Mesenchymal stem cell (in vitro differentiated cells and primary cell): Measurements from ENCODE around the gene UBE2E1.
A peak's percentile ranks its signal among the peaks of the same experiment; 100 is the strongest.

Experiments
- DNase-seq: peaks from one replicate; pipeline ENCODE4 v3.0.0-alpha.2; 2013
- H2AFZ ChIP-seq: one replicate; pipeline ENCODE4 v1.6.1; 2013; ENCODE audit warnings: low read depth, mild to moderate bottlenecking, control low read depth, inconsistent platforms, low read length, moderate library complexity
- H2AK5ac ChIP-seq: 2 replicates; pipeline ENCODE4 v1.6.1; 2013; ENCODE audit warnings: low read length, moderate library complexity, mild to moderate bottlenecking, inconsistent platforms; ENCODE audit not compliant: severe bottlenecking
- H2BK120ac ChIP-seq: one replicate; pipeline ENCODE4 v1.6.1; 2013; ENCODE audit warnings: low read depth, mild to moderate bottlenecking, inconsistent platforms, low read length, moderate library complexity
- H2BK12ac ChIP-seq, 2 experiments: one replicate each; pipeline ENCODE4 v1.6.1; 2013; ENCODE audit warnings: inconsistent platforms in 2 of 2, low read length in 2 of 2, mild to moderate bottlenecking in 2 of 2, moderate library complexity in 2 of 2, control low read depth in 1 of 2
- H2BK15ac ChIP-seq: one replicate; pipeline ENCODE4 v1.6.1; 2013; ENCODE audit warnings: mild to moderate bottlenecking, low read depth, inconsistent platforms; ENCODE audit not compliant: poor library complexity, severe bottlenecking
- H2BK5ac ChIP-seq: 2 replicates; pipeline ENCODE4 v1.6.1; 2013; ENCODE audit warnings: low read depth, mild to moderate bottlenecking, low read length, control low read depth, inconsistent platforms; ENCODE audit not compliant: poor library complexity, severe bottlenecking
- H3K14ac ChIP-seq, 2 experiments: one replicate each; pipeline ENCODE4 v1.6.1; 2013; ENCODE audit warnings: inconsistent platforms in 2 of 2, low read length in 2 of 2, control low read depth in 1 of 2, mild to moderate bottlenecking in 1 of 2, moderate library complexity in 1 of 2
- H3K18ac ChIP-seq, 2 experiments: one replicate each; pipeline ENCODE4 v1.6.1; 2013; ENCODE audit warnings: inconsistent platforms in 2 of 2, low read length in 2 of 2, control low read depth in 1 of 2, low read depth in 1 of 2, mild to moderate bottlenecking in 1 of 2
- H3K23ac ChIP-seq, 2 experiments: one replicate each; pipeline ENCODE4 v1.6.1; 2013; ENCODE audit warnings: inconsistent platforms in 2 of 2, low read length in 2 of 2, mild to moderate bottlenecking in 2 of 2, moderate library complexity in 2 of 2, control low read depth in 1 of 2
- H3K27ac ChIP-seq: 2 replicates; pipeline ENCODE4 v1.5.1; 2013; ENCODE audit warnings: mild to moderate bottlenecking, moderate library complexity, low read length, control low read depth, inconsistent platforms; ENCODE audit not compliant: poor library complexity, severe bottlenecking
- H3K27me3 ChIP-seq, 2 experiments: 2 replicates each; pipeline versions ENCODE4 v1.6.1 to v1.7.0; 2013; ENCODE audit warnings: low read length in 2 of 2, mild to moderate bottlenecking in 2 of 2, moderate library complexity in 2 of 2, control low read depth in 1 of 2, inconsistent platforms in 1 of 2; ENCODE audit not compliant: control insufficient read depth in 1 of 2, insufficient read depth in 1 of 2
- H3K36me3 ChIP-seq, 2 experiments: 2 replicates each; pipeline versions ENCODE4 v1.6.1 to v1.7.0; 2013; ENCODE audit warnings: low read length in 2 of 2, control low read depth in 1 of 2, inconsistent platforms in 1 of 2, low read depth in 1 of 2, mild to moderate bottlenecking in 1 of 2; ENCODE audit not compliant: insufficient read depth in 2 of 2, control insufficient read depth in 1 of 2
- H3K4ac ChIP-seq, 2 experiments: one replicate each; pipeline ENCODE4 v1.6.1; 2013; ENCODE audit warnings: inconsistent platforms in 2 of 2, low read length in 2 of 2, mild to moderate bottlenecking in 2 of 2, moderate library complexity in 2 of 2, control low read depth in 1 of 2, low read depth in 1 of 2
- H3K4me1 ChIP-seq: 2 replicates; pipeline ENCODE4 v1.6.1; 2013; ENCODE audit warnings: low read depth, low read length, control low read depth; ENCODE audit not compliant: control insufficient read depth, insufficient read depth
- H3K4me2 ChIP-seq: 2 replicates; pipeline ENCODE4 v1.6.1; 2013; ENCODE audit warnings: low read length, mild to moderate bottlenecking, inconsistent platforms; ENCODE audit not compliant: poor library complexity, severe bottlenecking
- H3K4me3 ChIP-seq, 2 experiments: 2 replicates each; pipeline versions ENCODE4 v1.5.1 to v1.7.0; 2013; ENCODE audit warnings: low read length in 2 of 2, mild to moderate bottlenecking in 2 of 2, control low read depth in 1 of 2, low read depth in 1 of 2; ENCODE audit not compliant: insufficient read depth in 1 of 2
- H3K79me1 ChIP-seq: replicated peaks from 2 replicates; pipeline ENCODE4 v1.6.1; 2013; ENCODE audit warnings: mild to moderate bottlenecking, control low read depth, low read length, inconsistent platforms; ENCODE audit not compliant: poor library complexity, severe bottlenecking
- H3K9ac ChIP-seq: 2 replicates; pipeline ENCODE4 v1.7.0; 2013; ENCODE audit warnings: mild to moderate bottlenecking, low read length, moderate library complexity
- H3K9me3 ChIP-seq: 2 replicates; pipeline ENCODE4 v1.7.0; 2013; ENCODE audit warnings: mild to moderate bottlenecking, low read length; ENCODE audit not compliant: control insufficient read depth
- H4K8ac ChIP-seq: one replicate; pipeline ENCODE4 v1.6.1; 2013; ENCODE audit warnings: inconsistent platforms, mild to moderate bottlenecking, low read length, moderate library complexity
- H4K91ac ChIP-seq: one replicate; pipeline ENCODE4 v1.6.1; 2013; ENCODE audit warnings: mild to moderate bottlenecking, low read length, inconsistent platforms
- WGBS: methylation state at CpG from one replicate; pipeline ENCODE4 v1.1.7; 2013; ENCODE audit warnings: mixed read lengths; 5-methylcytosine and 5-hydroxymethylcytosine counted together

Gene UBE2E1

GRCh38 chr3:23934253-23934652 is 128.5 kb downstream of the UBE2E1 start:
- no peaks in the 10 kb centered on the region for H3K36me3 ChIP-seq
- no peak overlapping the region for H4K91ac ChIP-seq
- H3K18ac ChIP-seq, result no peak overlapping the region
- peak overlapping the region; percentile 28 for H3K9ac ChIP-seq
- H3K23ac ChIP-seq, result no peak overlapping the region
- no peak overlapping the region for H3K4me2 ChIP-seq
- DNase-seq, result no peak
- no peak overlapping the region for H2AFZ ChIP-seq
- no peak overlapping the region for H2BK5ac ChIP-seq
- no peak overlapping the region for H2AK5ac ChIP-seq
- no peaks in the 10 kb centered on the region for H3K9me3 ChIP-seq
- no peak overlapping the region for H2BK12ac ChIP-seq
- peaks cover 0 to 8% of the 10 kb centered on the region in 2 experiments for H3K27me3 ChIP-seq
- H3K79me1 ChIP-seq, result no peaks in the 10 kb centered on the region
- no peak overlapping the region for H3K27ac ChIP-seq
- H3K4ac ChIP-seq, result no peak overlapping the region
- H4K8ac ChIP-seq, result no peak overlapping the region
- 67% methylated on average over 4 of the region's 4 CpGs for WGBS
- H2BK15ac ChIP-seq, result no peak overlapping the region
- H3K4me1 ChIP-seq, result no peaks in the 10 kb centered on the region
- H3K14ac ChIP-seq, result no peak overlapping the region
- no peak overlapping the region for H3K4me3 ChIP-seq
- no peak overlapping the region for H2BK120ac ChIP-seq

- H2BK120ac ChIP-seq, result no peak overlapping the region
- no peak overlapping the region for H2BK12ac ChIP-seq
- peaks cover 0 to 4% of the 10 kb centered on the region in 2 experiments for H3K27me3 ChIP-seq
- no peaks in the 10 kb centered on the region for H3K79me1 ChIP-seq
- no peak overlapping the region for H4K91ac ChIP-seq
- H3K4me2 ChIP-seq, result no peak overlapping the region
- no peak overlapping the region for H3K4me3 ChIP-seq
- no peak overlapping the region for H4K8ac ChIP-seq
- H3K23ac ChIP-seq, result no peak overlapping the region
- no peaks in the 10 kb centered on the region for H3K9me3 ChIP-seq
- no peak overlapping the region for H2BK15ac ChIP-seq
- H3K14ac ChIP-seq, result no peak overlapping the region
- no peaks in the 10 kb centered on the region for H3K4me1 ChIP-seq
- no peaks in the 10 kb centered on the region for H3K36me3 ChIP-seq
- no peak overlapping the region for H3K9ac ChIP-seq
- H3K4ac ChIP-seq, result no peak overlapping the region
- H2AFZ ChIP-seq, result no peak overlapping the region
- no peak for DNase-seq
- no peak overlapping the region for H3K27ac ChIP-seq
- no CpG with 5 or more reads among the region's 1 CpG for WGBS
- H2AK5ac ChIP-seq, result no peak overlapping the region
- no peak overlapping the region for H2BK5ac ChIP-seq
- H3K18ac ChIP-seq, result no peak overlapping the region
Observed at GRCh38 chr3:23937296-23937695, 131.5 kb downstream of the UBE2E1 start.

GRCh38 chr3:23938688-23939087 is 132.9 kb downstream of the UBE2E1 start:
- Histone ChIP-seq H2AK5ac (no peak overlapping the region), H2BK5ac (no peak overlapping the region), H3K27me3 (no peaks in the 10 kb centered on the region), H2AFZ (no peak overlapping the region), H2BK15ac (no peak overlapping the region), H3K4ac (no peak overlapping the region), H3K79me1 (no peaks in the 10 kb centered on the region), H3K9me3 (no peaks in the 10 kb centered on the region), H3K4me1 (no peaks in the 10 kb centered on the region), H3K4me3 (no peak overlapping the region), H3K18ac (no peak overlapping the region), H3K27ac (no peak overlapping the region), H3K14ac (no peak overlapping the region), H2BK12ac (no peak overlapping the region), H3K36me3 (no peaks in the 10 kb centered on the region), H2BK120ac (no peak overlapping the region), H3K4me2 (no peak overlapping the region), H4K91ac (no peak overlapping the region), H4K8ac (no peak overlapping the region), H3K9ac (no peak overlapping the region), H3K23ac (no peak overlapping the region)
- DNase-seq, result no peak

- H3K79me1 ChIP-seq, result no peaks in the 10 kb centered on the region
- H2AFZ ChIP-seq, result no peak overlapping the region
- H2BK15ac ChIP-seq, result no peak overlapping the region
- no peak overlapping the region for H3K23ac ChIP-seq
- no peak overlapping the region for H3K14ac ChIP-seq
- H2BK5ac ChIP-seq, result no peak overlapping the region
- H3K18ac ChIP-seq, result no peak overlapping the region
- no peaks in the 10 kb centered on the region for H3K4me1 ChIP-seq
- no peak overlapping the region for H3K4ac ChIP-seq
- H3K9me3 ChIP-seq, result no peaks in the 10 kb centered on the region
- no peak overlapping the region for H3K4me3 ChIP-seq
- H2BK120ac ChIP-seq, result no peak overlapping the region
- WGBS, result 76% methylated on average over 4 of the region's 5 CpGs
- H3K4me2 ChIP-seq, result no peak overlapping the region
- no peak overlapping the region for H3K9ac ChIP-seq
- no peaks in the 10 kb centered on the region for H3K27me3 ChIP-seq
- H4K8ac ChIP-seq, result no peak overlapping the region
- H2AK5ac ChIP-seq, result no peak overlapping the region
- no peaks in the 10 kb centered on the region for H3K36me3 ChIP-seq
- no peak overlapping the region for H2BK12ac ChIP-seq
- no peak overlapping the region for H4K91ac ChIP-seq
- DNase-seq, result no peak
- H3K27ac ChIP-seq, result no peak overlapping the region
Observed at GRCh38 chr3:23940775-23941174, 135.0 kb downstream of the UBE2E1 start.
